ENCODE measurements around the gene ZGLP1. TPM values are rescaled to one million over a fixed set of nuclear protein-coding genes. Genes with fewer than 3 reads are reported as not detected.

Gene ZGLP1
- total RNA-seq, 1 donor from 2014 or later: 6.8 TPM

- DNase-seq (ENCODE audit: extremely low spot score, unreplicated experiment): no peak
- no peak for TF ChIP-seq CTCF (IDR thresholded peaks at IDR 0.05)
- peaks cover 25% of the 10 kb centered on the region for H3K4me1 Mint-ChIP-seq (ENCODE audit: unreplicated experiment)
- H3K9me3 Mint-ChIP-seq (ENCODE audit: unreplicated experiment): no peaks in the 10 kb centered on the region
- peak overlapping the region; percentile 95 for H3K4me3 Mint-ChIP-seq (ENCODE audit: unreplicated experiment)
- H3K27me3 Mint-ChIP-seq (ENCODE audit: unreplicated experiment): no peaks in the 10 kb centered on the region
- H3K27ac Mint-ChIP-seq (ENCODE audit: unreplicated experiment): no peak overlapping the region
- no peaks in the 10 kb centered on the region for H3K36me3 Mint-ChIP-seq (ENCODE audit: unreplicated experiment)
Measured at GRCh38 chr19:10335352-10335985, 25.9 kb upstream of the ZGLP1 start.

- H3K27me3 Mint-ChIP-seq (ENCODE audit: unreplicated experiment): no peaks in the 10 kb centered on the region
- H3K36me3 Mint-ChIP-seq (ENCODE audit: unreplicated experiment): peaks cover 3% of the 10 kb centered on the region
- H3K9me3 Mint-ChIP-seq (ENCODE audit: unreplicated experiment): no peaks in the 10 kb centered on the region
- peak overlapping the region; percentile 95 for H3K4me3 Mint-ChIP-seq (ENCODE audit: unreplicated experiment)
- DNase-seq (ENCODE audit: extremely low spot score, unreplicated experiment): peak; percentile 97
- no peak for TF ChIP-seq CTCF (IDR thresholded peaks at IDR 0.05)
- peaks cover 25% of the 10 kb centered on the region for H3K4me1 Mint-ChIP-seq (ENCODE audit: unreplicated experiment)
- H3K27ac Mint-ChIP-seq (ENCODE audit: unreplicated experiment): peak overlapping the region; percentile 99
Measured at GRCh38 chr19:10334588-10335351, 25.2 kb upstream of the ZGLP1 start.

DNA sequence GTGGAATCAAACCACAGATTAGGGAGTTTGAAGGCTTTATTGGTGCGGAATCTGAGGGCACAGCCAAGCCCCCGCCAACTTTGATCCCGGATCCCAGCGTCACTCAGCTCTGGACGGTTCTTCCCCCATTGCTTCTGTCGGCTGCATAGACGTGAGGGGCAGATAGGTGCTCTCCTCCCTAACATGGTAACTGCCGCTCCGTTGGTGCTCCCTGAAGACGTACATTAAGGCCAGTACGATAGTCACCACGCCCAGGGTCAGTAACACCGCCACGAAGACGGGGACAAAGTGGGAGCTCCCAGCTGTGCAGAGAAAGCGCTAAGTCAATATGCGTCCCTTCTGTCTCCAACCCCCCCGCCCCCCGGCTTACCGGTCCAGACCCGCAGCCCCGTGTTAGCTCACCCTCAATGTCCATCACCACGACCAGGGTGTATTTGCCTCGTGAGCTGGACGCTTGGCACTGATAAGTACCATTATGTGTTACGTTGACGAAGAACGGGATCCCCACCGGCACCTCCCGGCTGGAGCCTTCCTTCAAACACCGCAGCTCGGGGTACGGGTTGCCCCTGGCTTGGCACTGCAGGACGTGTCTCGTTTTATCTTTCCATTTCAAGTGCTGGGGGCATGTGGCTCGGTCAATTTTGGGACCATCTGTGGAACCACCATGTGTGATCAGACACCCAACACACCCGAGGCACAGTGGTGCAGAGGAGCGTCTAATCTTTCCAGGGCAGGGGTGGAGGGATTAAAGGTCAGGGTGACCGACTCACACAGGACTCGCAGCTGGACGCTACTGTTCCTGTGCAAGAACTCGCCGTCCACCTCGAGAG is 24.4 kb upstream of the ZGLP1 start:
- no peak for DNase-seq (ENCODE audit: extremely low spot score, unreplicated experiment)
- Mint-ChIP-seq H3K27me3 (ENCODE audit: unreplicated experiment) (no peaks in the 10 kb centered on the region), H3K4me3 (ENCODE audit: unreplicated experiment) (peak overlapping the region; percentile 95)

DNA sequence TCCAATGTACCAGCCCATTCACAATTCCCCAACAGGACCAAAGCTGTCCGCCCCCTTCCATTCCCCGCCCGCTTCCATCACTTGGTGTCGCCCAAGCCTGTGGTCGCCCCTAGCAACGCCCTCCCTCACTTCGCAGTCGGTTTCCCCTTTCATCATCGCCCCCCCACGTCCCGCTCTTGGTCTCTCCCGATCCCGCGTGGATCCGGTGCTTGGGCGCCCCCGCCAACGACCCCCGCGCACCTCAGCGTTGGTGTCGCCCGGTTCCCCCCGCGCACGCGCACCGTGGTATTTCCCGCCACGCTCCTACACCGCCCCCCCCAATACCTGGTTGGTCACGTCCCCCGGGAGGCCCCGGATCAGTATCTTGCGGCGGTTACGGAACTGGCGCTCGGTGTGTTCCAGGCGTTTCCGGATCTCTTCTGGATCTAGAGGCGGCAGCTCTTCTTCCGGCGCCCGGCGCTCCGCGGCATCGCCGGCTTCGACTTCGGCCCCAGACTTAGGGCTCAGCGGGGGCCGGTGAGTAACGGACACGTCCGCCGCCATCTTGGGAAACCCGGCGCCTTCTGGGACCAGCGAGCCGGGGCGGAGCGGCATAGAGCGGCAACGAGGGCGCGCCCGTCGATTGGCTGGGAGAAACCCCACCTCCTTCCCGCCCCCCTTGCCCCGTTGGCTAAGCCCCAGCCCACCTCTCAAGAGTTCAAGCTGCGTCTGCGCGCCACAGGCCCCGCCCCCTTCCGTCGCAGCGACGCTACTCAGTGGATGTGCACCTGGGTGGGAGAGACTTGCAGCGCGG is 23.5 kb upstream of the ZGLP1 start, which contains the start of gene RAVER1:
Gene RAVER1 (minus strand): TSS at position 565 of the 793 bp plus-strand sequence. CDS start 22 bp downstream, at position 543.
- DNase-seq (ENCODE audit: extremely low spot score, unreplicated experiment): peak; percentile 99
- Mint-ChIP-seq H3K27ac (ENCODE audit: unreplicated experiment) (peak within 1 kb of the TSS; percentile 99), H3K27me3 (ENCODE audit: unreplicated experiment) (no peaks in the 10 kb centered on the region), H3K4me1 (ENCODE audit: unreplicated experiment) (peaks cover 25% of the 10 kb centered on the region), H3K36me3 (ENCODE audit: unreplicated experiment) (peaks cover 10% of the 10 kb centered on the region), H3K9me3 (ENCODE audit: unreplicated experiment) (no peaks in the 10 kb centered on the region), H3K4me3 (ENCODE audit: unreplicated experiment) (peak within 1 kb of the TSS; percentile 95)
- no peak for TF ChIP-seq CTCF (IDR thresholded peaks at IDR 0.05)

More for the DNA sequence above, 24.4 kb upstream of the ZGLP1 start:
- Mint-ChIP-seq H3K9me3 (ENCODE audit: unreplicated experiment) (no peaks in the 10 kb centered on the region), H3K36me3 (ENCODE audit: unreplicated experiment) (peaks cover 7% of the 10 kb centered on the region), H3K27ac (ENCODE audit: unreplicated experiment) (peak overlapping the region; percentile 99), H3K4me1 (ENCODE audit: unreplicated experiment) (peaks cover 25% of the 10 kb centered on the region)
- TF ChIP-seq CTCF (IDR thresholded peaks at IDR 0.05): no peak

Measured in osteocyte (in vitro differentiated cells).